Activated T-helper 1 cell treated with Interleukin-2 at 50 U/mL for 16 hours (primary cell): ENCODE data around the gene SPAG7.

Source experiments
- DNase-seq: peaks from one replicate; pipeline ENCODE4 v3.0.0-alpha.2; 2020; ENCODE audit warnings: low read depth

SPAG7 gene, protein sequence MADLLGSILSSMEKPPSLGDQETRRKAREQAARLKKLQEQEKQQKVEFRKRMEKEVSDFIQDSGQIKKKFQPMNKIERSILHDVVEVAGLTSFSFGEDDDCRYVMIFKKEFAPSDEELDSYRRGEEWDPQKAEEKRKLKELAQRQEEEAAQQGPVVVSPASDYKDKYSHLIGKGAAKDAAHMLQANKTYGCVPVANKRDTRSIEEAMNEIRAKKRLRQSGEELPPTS

DNA sequence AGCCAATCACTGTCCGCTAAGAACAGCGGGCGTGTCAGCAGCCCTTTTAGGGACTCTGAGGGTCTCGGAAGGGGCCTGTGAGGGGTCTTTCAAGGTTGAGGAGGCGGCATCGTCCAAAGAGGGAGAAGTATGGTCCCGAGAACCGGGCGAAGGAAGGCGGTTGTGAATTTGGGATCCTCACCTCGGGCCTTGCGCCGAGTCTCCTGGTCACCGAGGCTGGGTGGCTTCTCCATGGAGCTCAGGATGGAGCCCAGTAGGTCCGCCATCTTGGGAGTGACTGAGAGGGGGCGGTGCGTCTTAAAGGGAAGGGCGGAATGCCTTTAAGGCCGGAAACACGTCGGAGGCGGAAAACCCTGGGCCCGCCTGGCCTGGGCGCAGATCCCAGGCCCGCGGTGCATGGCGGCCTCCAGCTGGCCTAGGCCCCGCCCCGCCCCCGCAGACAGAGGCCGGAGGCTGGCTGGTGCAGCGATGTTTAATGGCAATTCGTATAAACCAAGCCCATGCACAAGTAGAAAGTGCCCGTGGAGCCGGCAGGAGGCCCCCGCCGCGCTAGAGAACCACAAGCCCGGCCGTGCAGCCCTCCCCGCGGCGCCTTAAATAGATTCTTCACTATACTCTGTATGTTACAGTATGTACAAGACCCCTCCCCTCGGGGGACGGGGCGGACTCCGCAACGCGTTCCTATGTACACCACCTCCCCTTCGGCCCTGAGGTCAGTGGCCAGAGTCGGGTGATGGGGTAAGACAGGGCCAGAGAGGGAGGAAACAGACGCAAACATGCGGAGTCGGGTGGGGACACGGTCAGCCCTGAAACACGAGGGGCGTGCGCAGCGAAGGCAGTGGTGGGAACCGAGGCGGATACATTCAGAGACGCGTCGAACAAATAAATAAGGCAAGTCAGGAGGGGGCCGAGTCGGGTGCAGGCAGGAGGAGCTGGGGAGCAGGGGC, at the start of gene SPAG7:
TSS of gene SPAG7 (minus strand) at position 279 of the 947 bp plus-strand sequence. CDS start at position 266, 13 bp downstream.
- DNase-seq = peak; percentile 90

DNA sequence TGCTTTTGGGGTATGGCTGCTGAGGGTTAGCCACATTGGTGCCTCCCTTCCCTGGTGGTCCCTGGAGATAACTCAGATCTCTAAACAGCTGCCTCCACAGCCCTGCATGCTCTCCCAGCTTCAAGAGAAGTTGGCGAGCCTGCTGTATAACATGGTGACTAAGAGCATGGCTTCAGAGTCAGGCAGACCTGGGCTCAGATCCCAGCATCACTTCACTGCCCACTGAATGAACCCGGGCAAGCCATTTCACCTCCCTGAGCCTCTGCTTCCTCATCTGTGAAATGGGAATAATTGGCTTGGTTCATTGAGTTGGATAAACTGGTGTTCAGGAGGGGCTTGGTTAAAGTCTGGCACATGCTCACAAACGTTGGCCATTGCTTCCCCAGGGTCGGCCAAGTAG, 46.7 kb upstream of the SPAG7 start:
- DNase-seq = no peak

DNA sequence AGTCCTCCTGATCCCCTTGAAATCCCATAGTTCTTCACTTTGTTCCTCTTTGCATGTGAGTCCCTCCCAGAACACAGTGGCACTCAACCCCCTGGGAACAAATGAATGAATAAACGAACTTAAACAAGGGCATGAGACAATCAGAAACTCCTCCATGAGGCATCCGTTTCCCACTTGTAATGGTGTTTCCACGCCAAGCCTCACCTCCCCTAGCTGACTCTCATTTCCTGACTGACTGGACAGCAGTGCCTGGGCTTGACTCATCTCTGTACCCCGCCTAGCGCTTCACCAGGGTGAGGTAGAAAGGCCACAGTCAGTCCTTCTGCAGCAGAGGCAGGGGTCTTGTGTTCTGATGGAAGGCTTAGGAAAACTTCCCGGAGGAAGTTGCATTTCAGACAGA, 44.3 kb upstream of the SPAG7 start:
- no peak for DNase-seq

DNA sequence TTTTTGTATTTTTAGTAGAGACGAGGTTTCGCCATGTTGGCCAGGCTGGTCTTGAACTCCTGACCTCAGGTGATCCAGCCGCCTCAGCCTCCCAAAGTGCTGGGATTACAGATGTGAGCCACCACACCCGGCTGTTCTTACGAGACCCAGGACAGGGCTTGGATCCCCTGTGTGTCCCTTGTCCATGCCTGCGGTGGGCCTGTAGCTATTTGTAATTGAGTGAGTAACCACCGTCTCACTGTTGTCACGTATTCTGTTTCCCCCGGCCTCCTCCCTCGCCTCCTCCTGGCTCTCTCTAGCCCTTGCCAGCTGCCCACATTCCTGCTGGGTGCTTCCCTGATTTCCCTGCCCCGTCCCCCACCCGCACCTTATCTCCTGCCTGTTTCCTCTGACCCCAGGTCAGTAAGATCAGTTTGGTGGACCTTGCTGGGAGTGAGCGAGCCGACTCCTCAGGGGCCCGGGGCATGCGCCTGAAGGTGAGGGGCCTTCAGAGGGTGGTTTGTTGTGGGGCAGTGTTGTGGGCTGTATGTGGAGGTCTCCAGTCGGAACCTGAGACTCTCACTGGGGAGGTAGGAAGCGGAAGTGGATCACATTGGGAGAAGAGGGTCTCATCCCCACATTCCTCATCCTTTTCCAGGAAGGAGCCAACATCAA, 35.7 kb upstream of the SPAG7 start:
- DNase-seq = no peak

DNA sequence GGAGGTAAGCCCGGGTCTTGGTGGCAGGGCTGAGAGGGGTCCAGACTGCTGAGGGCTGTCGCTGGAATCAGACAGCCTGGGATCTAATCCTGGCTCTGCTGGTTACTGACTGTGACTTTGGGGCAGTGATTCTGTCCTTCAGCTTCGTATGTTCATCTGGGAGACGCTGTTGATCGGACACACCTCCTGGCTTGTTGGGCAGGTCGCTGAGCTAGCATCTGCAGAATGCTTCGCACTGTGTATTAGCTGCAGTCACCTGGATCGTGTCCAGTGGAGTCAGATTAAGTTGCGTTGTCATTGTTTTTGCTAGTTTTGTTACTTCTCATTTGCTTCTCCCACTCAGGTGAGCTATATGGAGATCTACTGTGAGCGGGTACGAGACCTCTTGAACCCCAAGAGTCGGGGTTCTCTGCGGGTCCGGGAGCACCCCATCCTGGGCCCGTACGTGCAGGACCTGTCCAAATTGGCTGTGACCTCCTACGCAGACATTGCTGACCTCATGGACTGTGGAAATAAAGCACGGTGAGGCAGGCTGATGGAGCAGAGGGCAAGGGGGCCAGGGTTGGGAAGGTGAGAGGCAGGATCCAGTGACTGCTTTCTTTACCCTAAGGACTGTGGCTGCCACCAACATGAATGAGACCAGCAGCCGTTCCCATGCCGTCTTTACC, 34.6 kb upstream of the SPAG7 start:
- no peak for DNase-seq

DNA sequence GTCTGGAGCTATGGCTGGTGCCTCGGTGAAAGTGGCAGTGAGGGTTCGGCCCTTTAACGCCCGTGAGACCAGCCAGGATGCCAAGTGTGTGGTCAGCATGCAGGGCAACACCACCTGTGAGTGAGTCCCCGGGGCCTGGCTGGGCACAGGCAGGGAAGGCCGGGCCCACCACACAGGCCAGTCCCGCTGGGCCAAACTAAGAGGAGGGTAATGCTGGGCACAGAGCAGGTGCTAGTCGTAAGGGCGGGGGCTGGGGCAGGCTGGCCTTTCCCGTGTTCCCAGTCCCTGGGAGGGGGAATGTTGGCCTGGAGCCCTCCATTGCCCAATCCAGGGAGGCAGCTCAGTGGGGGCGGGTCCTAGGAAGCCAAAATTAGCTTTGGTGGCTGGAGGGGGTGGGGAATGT, 32.6 kb upstream of the SPAG7 start:
- DNase-seq = no peak

DNA sequence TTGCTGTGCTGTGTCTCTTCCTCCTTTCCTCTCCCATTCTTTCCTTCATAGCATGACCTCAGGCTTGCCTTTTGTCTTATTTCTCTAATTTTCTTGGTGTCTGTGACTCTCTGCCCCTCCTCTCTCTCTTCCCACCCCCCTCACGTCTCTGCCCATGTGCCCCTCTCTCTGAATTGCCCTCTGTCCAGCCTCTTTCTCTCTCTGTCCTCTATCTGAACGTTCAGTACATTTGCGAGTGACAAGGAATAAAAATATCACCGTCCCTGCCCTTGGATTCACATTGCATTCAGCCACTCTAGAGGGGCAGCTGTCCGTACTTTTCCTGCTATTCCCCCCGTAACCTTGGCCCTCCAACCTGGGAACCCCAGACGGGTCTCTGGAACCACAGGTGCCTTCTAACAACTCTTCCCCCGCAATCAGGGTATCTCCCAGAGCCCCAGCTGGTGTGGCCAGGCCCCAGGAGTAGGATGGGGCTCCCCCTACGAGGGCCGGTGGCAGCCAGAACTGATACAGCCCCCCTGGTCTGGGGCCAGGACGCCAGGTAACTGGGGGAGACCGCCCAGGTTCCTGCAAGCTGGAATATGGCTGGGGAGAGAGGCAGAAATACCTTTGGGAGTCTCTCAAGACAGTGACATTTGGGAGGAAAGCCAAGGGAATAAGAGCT, 31.9 kb upstream of the SPAG7 start:
- DNase-seq = no peak

DNA sequence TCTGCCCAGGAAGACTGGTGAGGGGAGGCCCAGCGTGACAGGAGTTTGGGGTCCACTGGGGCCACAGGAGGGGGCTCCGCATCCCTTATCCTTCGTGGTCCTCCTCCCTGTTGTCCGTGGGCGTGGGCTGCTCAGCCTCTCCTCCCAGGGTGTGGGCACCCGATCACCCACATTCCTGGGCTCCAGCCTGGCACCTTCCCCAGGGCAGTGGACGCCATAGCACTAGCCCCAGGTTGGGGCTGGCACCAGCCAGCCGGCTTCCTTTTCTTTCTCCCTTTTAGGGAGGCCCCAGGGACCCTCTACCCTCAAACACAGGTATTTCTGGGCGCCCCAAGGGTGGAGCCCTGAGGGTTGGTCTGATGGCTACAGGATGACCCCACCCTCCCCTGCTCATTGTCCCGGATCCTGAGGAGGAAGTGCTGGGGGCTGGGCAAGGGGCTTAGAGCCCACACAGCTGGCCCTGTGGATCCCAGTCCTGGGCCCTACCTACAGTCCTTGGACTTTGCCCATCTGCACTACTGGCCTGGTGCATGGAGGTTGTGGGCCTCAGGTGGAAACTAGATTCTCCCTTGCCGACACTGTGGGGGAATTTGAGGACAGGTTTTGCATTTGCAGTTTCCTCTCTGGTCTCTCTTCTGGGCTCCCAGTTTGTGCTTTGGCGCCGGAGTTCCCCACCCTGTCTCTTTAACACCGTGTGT, 31.3 kb upstream of the SPAG7 start:
- no peak for DNase-seq

DNA sequence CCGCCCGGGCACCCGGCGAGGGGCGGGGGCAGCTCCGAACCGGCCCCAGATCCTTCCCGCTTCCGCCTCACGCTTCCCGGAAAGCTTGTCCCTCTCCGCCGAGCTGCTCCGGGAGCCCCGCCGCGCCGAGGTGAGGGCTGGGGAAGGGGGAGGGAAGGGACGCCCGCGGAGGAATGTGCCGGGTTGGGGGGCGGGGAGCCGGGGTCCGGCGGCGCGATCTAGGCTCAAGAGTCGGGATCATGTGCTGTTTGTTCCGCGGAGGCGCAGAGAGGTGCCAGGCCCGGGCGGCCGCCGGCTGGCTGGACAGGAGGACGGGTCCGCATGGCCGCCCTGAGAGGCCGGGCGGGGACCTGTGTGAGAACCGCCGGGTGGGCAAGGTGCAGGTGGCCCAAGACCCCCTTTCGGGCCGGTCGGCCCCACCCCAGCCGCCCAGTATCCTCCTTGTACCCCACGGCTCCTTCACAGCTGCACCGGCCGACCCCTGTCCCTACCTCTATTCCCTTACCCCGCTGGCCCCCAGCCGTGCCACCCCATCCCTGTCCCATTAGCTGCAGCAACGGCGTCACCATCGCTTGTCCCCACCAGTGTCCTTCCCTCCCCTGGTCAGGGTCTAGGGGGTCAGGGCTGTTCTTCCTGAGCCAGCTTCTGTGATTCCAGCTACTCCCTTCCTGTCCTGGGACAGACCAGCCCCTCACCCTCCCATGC, 30.6 kb upstream of the SPAG7 start:
- DNase-seq = no peak

DNA sequence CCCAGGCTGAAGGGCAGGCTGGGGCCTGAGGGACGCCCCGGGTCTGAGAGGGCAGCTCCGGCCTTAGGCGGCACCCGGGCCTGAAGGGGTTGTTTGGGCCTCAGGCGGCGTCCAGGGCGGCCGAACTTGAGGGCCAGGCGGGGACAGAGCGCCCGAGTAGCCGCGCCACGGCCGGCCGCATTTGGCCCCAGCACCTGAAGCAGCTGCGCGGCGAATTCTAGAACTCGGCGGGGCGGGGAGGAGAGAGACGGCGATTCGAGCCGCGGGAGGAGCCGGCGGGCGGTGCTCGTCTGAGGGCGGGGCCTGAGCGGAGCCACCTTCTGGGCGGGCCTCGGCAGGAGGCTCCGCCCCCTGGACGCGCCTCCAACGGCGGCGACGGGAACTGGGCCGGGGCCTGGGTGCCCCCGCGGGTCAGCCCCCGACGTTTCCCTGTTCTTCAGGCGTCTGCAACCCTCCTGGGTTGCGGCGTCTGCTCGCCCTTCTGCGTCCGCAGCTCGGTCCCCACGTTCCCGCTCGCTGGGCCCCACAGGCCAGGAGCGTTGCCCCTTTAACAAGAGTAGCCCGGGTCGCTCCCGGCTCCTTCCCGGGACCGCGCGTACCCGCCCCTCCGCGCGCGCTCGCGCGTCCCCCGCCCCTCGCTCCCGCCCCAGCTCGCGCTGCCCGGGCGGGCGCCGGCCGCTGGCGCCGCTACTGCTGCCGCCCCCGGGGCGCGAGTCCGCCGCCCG, 29.8 kb upstream of the SPAG7 start, which contains the start of the genes INCA1 and KIF1C:
TSS of gene INCA1 (minus strand) at position 221 of the 725 bp plus-strand sequence. CDS start 3,085 bp downstream, outside the sequence.
TSS of gene KIF1C (plus strand) at position 649 of the 725 bp plus-strand sequence. CDS start 2,297 bp downstream, outside the sequence.
- peak; percentile 87 for DNase-seq

DNA sequence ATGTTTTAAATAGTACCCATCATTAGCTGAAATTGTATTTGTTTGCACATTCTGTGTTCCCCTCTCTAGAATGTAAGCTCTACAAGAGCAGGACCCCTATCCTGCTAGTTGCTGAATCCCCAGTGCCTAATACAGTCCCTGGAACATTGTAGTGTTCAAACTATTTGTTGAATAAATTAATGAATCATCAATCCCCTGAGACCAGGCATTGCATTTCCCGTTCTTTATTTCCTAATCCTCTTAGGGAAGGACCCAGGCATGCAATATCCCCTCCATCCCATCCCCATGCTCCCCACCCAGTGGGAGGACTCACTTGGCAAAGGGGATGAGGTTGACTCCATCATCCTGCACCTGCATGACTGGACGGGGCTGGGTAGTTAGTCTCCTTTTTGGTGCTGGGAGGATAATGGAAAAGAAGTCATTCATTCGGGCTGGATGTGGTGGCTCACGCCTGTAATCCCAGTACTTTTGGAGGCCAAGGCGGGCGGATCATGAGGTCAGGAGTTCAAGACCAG, 26.5 kb upstream of the SPAG7 start:
- DNase-seq = no peak

DNA sequence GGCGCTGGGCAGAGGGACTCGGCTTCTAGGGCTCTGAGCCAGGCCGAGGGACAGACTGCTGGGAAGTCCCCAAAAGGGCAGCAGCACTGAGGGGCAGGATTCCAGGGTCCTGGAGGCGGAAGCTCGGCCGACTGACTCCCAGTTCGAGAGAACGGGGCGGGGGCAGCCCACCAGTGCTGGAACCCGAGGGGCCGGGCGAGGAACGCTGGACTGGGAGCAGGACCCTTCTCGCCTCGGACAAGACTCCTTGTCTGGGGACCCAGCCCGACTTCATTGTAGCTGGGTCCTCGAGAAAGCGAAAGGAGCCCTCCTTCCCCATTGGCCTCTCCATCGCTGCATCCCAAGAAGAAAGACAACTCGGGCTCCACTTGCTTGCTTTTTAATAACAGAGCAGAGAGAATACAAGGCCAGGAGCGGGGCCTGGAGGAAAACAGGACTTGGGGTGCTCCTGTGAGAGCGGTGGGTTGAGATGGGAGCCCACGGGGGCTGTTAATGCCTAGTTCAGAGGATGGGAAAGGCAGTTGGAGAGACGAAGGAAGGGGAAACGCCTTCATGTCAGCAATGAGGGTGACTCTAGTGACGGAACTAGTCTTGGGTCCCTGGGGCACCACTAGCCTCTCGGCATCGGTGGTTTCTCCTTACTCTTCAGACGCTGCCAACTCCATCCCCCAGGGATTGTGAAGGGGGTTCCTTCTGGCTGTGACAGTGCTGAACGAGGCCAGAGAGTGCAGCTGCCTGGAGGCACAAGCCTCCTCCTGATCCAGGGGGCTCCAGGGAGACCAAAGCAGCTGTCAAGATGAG, 20.4 kb upstream of the SPAG7 start:
- DNase-seq = no peak

DNA sequence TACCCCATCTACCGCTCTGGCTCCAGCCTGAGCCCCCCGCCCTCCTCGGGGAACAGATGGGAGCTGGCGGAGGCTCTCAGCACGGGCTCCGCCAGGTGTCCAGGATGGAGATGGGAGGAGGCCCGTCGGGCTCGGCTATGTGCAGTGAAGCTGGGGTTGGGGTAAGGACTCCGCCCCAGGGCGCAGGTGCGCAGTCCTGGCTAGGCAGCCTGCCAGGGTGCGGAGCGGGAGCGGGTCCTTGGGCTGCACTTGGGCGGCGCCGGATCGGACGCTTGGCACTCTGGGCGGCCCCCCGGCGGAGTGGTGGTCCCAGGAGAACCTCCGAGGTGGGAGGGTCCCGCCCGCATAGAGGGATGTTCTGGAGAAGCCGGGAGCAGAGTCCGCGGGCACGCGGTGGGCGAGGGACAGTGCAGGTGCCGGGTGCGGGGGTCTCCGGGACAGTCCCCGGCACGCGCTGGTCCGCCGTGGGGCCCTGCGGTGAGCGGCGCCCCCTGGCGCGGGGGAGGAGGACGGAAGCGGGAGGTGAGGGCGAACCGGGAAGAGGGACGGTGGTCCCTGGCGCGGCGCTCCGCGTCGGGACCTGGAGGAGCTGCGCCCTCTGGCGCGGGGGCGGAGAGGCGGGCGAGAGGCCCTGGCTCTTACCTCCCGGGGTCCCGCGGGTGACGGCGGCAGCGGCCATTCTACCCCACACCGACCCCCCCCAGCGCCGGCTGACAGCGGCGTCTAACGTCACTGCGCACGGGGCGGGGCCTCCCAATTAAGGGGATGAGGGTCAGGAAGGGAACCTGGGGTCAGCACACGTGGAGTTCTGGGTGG, 19.5 kb upstream of the SPAG7 start, which contains the start of gene CAMTA2:
TSS of gene CAMTA2 (minus strand) at position 725 of the 816 bp plus-strand sequence. CDS start 1,453 bp downstream, outside the sequence.
- DNase-seq = peak; percentile 81

DNA sequence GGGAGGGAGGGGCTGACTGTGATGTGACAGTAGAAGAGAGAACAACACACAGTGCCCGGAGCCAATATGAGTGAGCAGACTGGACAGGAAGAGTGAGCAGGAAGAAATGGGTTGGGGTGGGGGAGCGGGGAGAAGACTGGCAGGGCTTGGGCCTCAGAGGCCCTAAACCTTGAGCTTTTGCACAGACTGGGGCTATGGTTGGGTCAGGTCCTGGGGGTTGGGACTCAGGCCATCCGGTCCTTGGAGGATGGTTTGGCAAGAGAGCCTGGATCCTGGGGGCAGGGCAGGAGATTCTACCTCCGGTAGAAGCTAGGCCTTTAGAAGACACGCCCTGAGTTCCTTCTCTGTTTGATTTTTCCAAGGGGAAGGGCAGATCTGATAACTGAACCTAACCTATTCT, 18.8 kb upstream of the SPAG7 start:
- DNase-seq = no peak

DNA sequence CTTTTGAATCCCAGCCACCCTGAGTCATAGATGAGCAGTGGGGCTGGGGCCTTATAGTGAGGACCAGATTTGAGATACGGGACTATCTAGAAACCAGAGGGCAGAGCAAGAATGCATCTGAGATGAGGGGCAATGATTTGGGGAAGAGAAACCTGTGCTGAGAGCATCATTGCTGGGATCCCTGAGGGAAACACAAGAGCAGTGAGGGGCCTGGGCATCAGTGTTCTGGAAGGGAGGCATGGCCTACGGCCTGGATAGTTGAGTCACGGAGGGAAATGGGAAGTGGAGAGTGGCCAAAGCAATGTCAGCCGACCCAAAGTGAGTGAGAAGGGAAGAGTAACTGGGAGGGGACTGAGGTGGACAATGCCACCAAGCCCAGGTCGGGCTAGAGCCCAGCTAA, 14.7 kb upstream of the SPAG7 start:
- DNase-seq = no peak

DNA sequence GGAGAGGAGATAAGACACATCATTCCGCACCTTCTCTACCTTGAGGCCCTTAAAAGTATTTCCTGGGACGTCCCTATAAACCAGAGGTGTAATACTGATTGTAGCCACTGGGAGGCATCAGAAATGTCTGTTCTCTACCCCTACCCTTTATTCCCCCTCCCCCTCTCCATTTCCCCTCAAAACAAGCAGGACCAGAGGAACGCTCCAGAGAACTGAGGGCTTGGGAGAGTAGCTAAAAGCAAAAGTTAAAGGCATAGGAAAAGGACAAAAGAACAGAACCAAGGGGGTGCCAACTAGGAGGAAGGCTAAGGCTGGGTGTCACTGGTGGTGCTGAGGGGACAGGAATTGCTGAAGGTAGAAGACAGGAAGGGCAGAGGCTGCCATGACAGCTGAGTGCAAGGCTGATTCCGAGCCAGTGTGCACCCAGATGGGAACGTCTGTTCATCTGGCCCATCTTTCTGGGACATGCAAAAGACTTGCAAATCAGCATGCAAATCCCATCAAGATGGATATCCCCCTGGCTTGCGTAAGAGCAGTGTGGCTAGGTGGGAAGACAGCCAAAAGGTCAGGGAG, 13.1 kb upstream of the SPAG7 start:
- no peak for DNase-seq

DNA sequence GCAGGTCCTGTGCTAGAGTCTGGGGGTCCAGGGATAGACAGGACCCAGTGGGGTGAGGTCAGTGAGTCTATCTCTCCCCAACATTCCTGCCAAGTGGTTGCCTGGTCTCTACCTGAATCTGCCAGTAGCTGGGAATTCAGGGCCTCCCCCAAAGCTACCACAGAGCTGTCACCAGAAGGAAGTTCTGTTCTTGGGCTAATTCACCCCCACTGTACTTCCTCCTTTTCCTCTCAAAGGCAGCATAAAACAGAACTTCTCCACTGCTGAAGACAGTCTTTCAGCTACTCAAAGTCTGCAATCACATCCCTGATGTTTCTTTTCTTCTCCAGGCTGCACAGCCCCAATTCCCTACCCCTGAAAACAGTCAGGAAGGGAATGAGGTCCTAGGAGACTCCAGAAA, 11.1 kb upstream of the SPAG7 start:
- no peak for DNase-seq
